ENCODE data around the gene ZNF277. TPM values are rescaled to one million over a fixed set of nuclear protein-coding genes. Genes with fewer than 3 reads are reported as not detected.

The ZNF277 gene
- total RNA-seq: 10 to 100 TPM; 11.2 to 20.9 (median 13.1) TPM
- long read RNA-seq, transcript ZNF277-201 (12 exons, 1,849 nt): major isoform, 8 of 8 reads
- long read RNA-seq, partial matches to known transcripts: 0 of 8 reads
- long read RNA-seq, other reads (novel, unspliced or antisense): 0 of 8 reads

DNA sequence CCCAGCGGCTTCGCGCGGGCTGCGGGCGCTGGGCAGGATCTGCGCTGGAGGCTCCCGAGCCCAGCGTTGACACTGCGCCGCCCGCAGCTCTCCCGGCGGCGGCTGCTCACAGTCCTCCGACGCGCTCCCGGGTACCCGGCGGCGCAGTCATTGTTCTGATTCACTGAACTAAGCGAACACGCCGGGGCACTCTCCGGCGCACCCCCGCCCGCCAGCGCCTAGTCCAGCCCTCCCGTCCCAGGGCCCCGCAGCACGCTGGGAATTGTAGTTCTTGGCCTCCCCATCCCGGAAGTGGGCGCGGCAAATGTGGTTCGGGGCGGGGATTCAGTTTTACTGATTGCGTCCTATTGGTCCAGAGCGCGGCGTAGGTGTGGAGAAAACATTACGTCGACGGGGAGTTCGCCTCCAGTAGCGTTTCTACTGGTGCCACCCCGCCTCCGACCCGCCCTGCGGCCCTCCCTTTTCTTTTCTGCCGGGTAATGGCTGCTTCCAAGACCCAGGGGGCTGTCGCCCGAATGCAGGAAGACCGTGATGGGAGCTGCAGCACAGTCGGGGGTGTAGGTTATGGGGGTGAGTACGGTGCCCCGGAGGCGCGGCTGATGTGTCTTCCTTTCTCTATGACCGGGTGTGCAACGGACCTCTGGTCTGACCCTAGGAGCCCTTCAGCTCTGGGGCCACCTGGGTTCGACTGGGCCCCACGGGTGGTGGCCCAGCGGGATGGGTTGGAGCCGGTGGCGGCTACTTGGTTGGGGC, at the start of gene ZNF277, which contains the start of gene DOCK4:
Gene ZNF277 (plus strand): TSS at position 458 of the 753 bp plus-strand sequence. CDS start 22 bp downstream, at position 480.
Gene DOCK4 (minus strand): TSS at position 162 of the 753 bp plus-strand sequence. CDS start 261 bp downstream, outside the sequence.
- no peaks in the 10 kb centered on the region for H3K27me3 ChIP-seq
- DNase-seq (peak; percentile 99 to 100 (median 99)), ATAC-seq (peak; percentile 87 to 95 (median 90))
- TF ChIP-seq POLR2A (IDR thresholded peaks at IDR 0.05): peak; percentile 98
- TF ChIP-seq, protein P1, sequence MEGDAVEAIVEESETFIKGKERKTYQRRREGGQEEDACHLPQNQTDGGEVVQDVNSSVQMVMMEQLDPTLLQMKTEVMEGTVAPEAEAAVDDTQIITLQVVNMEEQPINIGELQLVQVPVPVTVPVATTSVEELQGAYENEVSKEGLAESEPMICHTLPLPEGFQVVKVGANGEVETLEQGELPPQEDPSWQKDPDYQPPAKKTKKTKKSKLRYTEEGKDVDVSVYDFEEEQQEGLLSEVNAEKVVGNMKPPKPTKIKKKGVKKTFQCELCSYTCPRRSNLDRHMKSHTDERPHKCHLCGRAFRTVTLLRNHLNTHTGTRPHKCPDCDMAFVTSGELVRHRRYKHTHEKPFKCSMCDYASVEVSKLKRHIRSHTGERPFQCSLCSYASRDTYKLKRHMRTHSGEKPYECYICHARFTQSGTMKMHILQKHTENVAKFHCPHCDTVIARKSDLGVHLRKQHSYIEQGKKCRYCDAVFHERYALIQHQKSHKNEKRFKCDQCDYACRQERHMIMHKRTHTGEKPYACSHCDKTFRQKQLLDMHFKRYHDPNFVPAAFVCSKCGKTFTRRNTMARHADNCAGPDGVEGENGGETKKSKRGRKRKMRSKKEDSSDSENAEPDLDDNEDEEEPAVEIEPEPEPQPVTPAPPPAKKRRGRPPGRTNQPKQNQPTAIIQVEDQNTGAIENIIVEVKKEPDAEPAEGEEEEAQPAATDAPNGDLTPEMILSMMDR (IDR thresholded peaks at IDR 0.05): no peak
- 0% methylated on average over 16 of the region's 67 CpGs for WGBS (ENCODE audit: insufficient coverage, low coverage, low lambda C conversion rate, missing lambda C conversion rate)
- peak within 1 kb of the TSS; percentile 80 to 94 (median 86) for H3K27ac ChIP-seq
- H3K9me3 ChIP-seq: no peaks in the 10 kb centered on the region
- no peaks in the 10 kb centered on the region for H3K36me3 ChIP-seq
- intact Hi-C loops (cut with DNase I): no loop called here
- H3K4me3 ChIP-seq: peak within 1 kb of the TSS; percentile 89 to 91 (median 90)
- H3K4me1 ChIP-seq: peaks cover 0 to 56% (median 11%) of the 10 kb centered on the region in 4 donors

DNA sequence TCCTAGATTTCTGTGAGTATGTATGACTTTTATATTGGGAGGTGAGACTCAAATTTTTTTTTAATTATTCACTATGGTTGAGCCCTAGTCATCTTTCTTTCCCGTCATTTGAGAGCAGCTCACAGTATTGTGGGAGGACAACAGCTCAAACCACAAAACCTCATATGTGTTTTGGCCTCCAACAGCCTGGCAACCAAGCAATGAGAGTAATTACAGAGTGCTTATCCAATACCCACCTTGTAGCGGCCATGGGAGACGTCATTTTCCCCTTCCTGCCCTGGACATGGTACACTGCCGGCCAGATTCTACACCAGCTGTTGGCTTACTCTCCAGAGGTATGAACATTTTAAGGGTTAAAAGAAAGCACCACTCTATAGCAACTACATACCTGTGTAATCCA, 49.4 kb upstream of the ZNF277 start:
- no peak overlapping the region for H3K27ac ChIP-seq
- 53% methylated on average over 4 of the region's 4 CpGs for WGBS (ENCODE audit: insufficient coverage, low coverage, low lambda C conversion rate, missing lambda C conversion rate)
- DNase-seq: no peak
- H3K36me3 ChIP-seq: no peaks in the 10 kb centered on the region
- no peak for ATAC-seq
- H3K4me3 ChIP-seq: no peak overlapping the region
- no peaks in the 10 kb centered on the region for H3K27me3 ChIP-seq
- H3K9me3 ChIP-seq: no peaks in the 10 kb centered on the region
- intact Hi-C loops (cut with DNase I): no loop called here
- TF ChIP-seq, protein P1 (IDR thresholded peaks at IDR 0.05): no peak
- TF ChIP-seq POLR2A (IDR thresholded peaks at IDR 0.05): no peak
- peaks cover 0 to 22% (median 11%) of the 10 kb centered on the region in 4 donors for H3K4me1 ChIP-seq

GRCh38 chr7:112159351-112159750, 47.1 kb upstream of the ZNF277 start:
- WGBS (ENCODE audit: insufficient coverage, low coverage, low lambda C conversion rate, missing lambda C conversion rate): 62% methylated on average over 8 of the region's 8 CpGs
- Histone ChIP-seq H3K27ac (no peak overlapping the region), H3K27me3 (no peaks in the 10 kb centered on the region), H3K36me3 (no peaks in the 10 kb centered on the region), H3K4me3 (no peak overlapping the region), H3K9me3 (no peaks in the 10 kb centered on the region), H3K4me1 (peaks cover 0 to 37% (median 20%) of the 10 kb centered on the region in 4 donors)
- intact Hi-C loops (cut with DNase I): no loop called here
- peak in 1 of 4 donors; percentile 16 for ATAC-seq
- DNase-seq: no peak
- TF ChIP-seq, protein P1 (IDR thresholded peaks at IDR 0.05): no peak
- no peak for TF ChIP-seq POLR2A (IDR thresholded peaks at IDR 0.05)

DNA sequence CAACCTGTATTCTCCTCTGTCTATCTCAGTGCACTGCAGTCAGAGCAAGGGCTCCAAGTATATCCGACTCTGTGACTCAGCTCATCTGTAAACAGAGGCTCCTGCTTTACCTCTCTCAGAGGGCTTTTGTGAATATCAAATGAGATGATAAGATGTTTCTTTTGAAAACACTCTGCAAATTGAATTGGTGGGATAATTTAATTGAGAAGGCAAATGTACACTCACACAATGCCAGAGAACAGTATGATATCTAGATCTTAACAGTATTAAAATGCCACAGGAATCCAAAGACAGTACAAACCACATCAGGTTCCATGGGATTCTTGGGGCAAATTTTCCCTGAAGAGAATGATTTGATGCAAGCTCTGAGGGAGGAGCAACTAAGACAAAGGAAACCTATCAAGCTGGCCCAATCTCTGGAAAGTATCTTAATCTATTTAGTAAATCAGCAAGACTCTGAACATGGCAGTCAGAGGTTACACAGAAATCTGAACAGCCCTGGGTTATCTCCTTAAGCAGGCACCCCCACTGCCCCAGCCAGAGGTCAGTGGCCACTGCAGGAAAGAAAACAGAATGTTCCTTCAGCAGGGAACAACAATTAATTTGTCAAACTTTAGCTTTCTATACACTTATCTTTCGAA, 46.2 kb upstream of the ZNF277 start:
- Histone ChIP-seq H3K27ac (peak overlapping the region in 1 of 3 donors; percentile 13), H3K4me3 (no peak overlapping the region), H3K4me1 (peaks cover 0 to 37% (median 20%) of the 10 kb centered on the region in 4 donors), H3K9me3 (no peaks in the 10 kb centered on the region), H3K36me3 (no peaks in the 10 kb centered on the region), H3K27me3 (no peaks in the 10 kb centered on the region)
- TF ChIP-seq, protein P1 (IDR thresholded peaks at IDR 0.05): no peak
- TF ChIP-seq POLR2A (IDR thresholded peaks at IDR 0.05): no peak
- intact Hi-C loops (cut with DNase I): no loop called here
- DNase-seq (no peak), ATAC-seq (peak; percentile 17 to 69 (median 49))
- WGBS (ENCODE audit: insufficient coverage, low coverage, low lambda C conversion rate, missing lambda C conversion rate): 25% methylated on average over 2 of the region's 2 CpGs
